Measurements from ENCODE around the gene RFTN1.

RFTN1 gene

DNA sequence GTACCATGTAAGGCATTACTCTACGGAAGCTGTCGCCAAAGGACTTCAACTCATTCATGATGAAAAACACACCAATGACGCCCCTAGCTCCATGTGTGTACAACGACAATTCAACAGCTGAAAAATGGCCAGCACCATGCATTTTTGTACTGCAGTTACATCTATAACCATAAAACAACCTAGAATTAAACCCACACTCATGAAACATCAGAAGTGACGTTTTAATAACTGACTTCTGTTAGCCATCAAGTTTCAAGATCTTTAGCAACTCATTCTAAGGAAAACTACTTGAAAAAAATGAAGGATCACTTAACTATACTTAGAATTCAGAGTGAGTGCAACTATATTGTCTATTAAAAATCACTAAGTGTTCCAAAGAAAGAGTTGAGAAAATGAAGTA lies 84.9 kb downstream of the RFTN1 start:
- no peak for DNase-seq

DNA sequence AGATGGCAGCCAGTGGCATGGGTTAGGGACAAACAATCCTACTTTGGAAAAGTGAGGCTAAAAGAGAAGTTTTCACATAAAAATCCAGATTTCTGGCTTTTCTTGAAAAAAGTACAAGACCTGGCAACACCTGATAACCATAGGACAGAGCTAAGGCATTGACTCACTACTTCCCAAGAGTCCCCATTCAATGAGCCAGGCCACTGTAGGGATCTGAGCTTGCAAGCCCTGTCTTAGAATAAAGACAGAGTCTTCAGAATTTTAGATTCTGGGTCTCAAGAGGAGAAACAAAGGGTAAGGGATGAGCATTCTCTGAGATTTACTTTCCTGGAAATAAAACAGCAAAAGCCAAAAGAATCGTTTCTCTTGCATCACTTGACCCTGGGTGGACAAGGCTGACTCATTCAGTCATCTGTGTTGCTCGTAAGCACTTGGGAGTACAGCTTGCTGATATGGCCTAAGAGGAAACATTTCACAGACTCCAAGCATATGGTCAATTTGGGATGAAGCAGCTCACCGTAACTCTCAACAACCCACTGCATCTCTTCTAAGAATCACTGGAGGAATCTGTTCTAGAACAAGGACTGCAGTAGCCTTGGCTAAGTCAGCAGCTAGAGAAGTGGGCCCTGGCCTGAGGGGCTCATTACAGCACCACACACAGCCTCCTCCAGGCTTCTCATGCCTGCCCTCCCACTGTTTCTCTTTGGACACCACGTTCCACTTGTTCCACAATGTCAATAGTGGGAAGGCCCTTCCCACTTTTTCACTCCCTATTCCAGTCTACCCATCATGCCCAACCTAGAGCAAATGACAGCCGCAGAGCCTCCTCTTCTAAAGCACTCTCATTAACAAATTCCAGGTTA lies 86.2 kb downstream of the RFTN1 start:
- no peak for DNase-seq

DNA sequence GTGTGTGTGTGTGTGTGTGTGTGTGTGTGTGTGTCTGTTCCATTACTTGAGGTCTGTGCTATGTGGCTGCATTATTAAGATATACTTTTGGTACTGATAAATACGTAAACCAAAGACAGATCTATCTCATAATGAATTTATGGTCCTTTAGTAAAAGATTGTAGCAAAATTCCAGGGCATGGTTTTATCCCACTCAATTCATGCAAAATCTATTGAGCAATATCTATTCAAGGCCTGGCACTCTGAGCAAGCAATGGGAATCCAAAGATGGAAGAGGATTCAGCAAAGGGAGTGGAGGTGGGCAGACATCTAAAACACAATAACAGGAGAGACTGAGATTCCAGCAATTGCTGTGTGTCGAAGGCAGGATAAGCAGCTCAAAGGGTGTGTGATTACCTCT lies 86.8 kb downstream of the RFTN1 start:
- no peak for DNase-seq

DNA sequence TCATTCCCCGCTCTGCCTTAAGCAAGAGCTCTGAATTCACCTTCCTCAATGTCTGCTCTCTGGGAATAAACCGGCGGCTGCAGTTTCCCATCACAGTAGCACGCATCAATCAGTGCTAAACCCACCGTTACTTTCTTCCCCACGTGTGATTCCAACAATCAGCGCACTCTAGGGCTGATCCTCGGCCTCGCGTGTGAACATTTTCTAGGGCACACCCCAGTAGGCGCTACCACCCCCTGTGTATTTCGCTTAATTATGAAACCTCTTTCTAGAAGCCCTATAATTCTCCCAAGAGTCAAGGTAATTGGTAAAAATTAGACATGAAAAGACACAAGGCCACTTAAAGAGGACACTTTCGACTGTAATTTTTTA lies 87.5 kb downstream of the RFTN1 start:
- DNase-seq: no peak

DNA sequence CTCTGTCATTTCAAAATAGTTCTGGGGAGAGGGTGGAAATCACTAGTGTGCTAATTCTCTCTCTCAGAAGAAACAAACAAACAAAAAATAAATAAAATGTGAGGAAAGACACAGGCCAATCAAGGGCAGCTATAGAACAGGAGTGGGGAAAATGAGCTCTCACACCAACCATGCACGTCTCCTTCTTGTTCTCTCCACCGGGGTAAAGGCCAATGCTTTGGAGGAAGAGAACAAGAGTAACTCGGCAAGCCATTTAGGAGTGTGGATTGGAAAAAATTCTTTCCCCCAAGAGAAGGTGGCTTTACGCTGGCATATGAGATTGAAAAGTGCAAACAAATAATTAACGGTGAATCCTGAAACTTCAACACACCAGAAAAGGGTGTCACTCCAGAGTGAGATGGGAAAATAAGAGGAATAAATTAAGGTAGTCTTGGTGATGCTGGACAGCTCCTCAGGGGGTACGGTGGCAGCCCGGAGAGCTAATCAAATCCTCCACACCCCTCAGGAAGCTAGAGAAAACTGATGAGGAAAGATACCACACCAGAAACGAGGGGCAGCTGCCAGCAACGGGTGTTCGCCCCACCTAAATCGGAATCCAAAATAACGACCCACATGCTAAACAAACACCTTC lies 88.0 kb downstream of the RFTN1 start:
- DNase-seq: no peak

DNA sequence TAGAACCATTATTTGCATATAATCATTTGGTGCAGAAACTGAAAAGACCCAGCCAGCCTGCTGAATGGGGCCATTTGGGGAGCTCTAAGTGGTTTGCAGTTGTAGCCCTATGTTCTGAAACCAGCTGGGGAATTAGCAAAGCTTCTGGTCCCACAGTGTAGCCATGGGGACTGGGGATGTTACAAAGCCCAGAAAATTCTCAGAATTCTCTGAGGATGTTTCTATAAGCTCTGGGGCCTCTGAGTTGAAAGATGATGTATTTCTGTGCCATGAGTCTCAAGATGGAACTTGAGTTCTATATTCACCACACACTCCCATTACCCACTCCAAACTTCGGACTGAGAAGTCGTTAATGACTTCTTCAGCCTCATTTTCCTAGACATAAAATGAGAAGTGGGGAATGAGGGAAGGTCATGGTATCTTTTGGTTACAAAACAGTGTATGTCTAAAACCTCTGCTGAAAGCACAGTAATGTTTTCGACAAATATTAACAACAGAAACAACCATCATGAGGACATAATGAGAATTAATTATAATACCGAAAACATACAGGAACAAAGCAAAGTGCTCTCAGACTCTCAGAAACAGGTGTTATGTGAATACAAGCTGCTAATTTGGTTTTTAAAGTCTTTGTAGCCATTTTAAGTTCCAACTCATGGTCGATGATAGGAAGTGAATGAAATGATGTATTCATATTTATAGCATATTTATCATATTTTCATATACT lies 89.4 kb downstream of the RFTN1 start:
- DNase-seq: no peak

DNA sequence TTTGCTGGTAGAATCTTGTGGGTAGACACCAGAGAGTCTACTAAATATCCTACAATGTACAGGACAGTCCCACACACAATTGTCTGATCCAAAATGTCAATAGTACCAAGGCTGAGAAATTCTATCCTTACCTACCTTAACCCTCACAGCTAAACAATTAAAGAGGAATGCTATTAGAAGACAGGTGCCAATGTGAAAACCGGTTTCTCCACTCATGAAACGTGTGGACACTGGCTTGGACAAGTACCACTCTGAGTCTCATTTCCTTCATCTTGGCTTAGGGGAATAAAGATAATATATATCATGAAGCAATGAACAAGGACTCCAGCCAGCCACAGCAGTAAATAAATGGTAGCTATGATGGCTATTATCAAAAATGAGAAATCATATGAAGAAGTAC lies 90.2 kb downstream of the RFTN1 start:
- DNase-seq: no peak

DNA sequence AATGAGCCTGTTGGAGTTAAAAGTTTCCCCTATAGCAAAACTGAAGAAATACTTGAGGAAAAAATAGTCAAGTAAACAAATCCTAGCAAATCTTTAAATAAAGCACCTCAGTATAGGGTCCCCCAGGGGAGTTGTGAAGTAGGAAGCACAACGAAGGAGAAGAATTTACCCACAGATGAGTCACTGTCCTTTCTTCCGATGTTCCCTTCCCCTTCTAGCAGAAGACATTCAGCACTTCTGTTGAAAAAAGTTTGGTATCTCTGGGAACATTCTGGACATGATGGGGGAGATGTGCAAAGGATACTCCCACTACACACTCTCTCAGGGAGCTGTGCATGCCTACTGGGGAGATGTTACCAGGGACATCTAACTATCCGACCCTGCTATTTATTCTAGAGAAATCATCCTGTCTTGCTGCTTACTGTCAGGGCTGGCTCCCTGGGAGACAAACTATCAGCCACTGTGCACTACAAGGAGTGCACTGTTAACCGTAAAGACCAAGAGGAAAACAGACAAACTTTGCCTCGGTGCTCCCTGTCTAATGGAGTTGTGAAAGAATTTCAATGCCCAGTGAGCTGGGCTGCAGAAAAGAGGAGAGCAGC lies 93.8 kb downstream of the RFTN1 start:
- DNase-seq: no peak

DNA sequence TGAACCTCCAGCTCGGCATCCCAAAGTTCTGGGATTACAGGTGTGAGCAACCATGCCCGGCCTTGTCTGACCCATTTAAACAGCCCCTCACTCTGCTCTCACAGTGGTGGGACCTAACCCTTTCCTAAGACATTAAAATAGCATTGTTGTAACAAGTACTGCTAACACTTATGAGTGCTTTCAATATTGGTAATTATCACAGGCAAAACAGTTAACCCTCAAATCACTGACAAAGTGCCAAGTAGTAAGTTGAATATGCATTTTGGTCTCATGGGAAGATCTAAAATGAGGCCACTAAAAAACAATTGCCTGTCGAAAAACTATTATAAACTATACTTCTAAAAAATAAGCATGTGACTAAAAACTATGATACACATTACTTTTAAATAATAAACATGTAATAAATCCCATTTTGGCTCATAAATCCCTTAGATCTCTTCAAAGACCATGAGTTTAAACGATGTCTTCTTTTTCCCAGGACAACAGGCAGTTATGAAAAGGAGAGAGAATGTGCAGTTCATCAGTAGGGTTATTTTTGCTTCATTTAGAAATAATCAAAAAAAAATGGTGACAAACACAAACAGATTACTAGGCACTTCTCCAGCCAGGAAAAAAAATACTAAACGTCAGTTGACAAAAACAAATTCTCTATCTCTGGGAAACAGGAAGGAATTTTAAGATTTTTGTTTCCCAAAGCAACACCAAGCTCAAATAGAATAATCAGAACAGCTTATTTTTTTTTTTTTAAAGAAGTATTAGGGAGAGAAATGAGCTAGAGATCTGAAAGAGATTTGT lies 95.4 kb downstream of the RFTN1 start:
- DNase-seq: no peak

DNA sequence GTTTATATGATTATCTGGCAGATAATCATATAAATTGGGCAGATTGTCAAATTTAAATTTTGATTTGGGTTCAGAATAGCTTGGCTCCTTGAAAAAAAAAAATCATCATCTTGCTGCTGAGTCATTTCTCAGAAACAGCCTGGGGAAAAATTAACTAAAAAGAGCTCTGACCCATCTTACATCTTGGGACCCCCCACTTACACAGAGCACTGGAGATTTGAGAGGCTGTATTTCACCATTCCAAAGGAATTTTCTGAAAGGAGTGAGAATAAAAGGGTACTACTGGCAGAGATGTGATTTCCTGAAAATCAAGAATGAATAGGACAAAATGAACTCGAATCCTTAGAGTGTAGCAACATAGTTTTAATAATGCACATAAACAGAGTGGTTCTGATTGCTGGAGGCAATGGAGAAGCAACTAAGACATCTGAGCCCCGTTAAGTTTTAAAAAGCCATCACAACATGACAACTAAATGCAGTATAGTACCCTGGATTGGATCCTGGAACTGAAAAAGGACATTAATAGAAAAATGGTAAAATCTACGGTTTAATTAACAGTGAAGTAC lies 97.5 kb downstream of the RFTN1 start:
- DNase-seq: no peak

DNA sequence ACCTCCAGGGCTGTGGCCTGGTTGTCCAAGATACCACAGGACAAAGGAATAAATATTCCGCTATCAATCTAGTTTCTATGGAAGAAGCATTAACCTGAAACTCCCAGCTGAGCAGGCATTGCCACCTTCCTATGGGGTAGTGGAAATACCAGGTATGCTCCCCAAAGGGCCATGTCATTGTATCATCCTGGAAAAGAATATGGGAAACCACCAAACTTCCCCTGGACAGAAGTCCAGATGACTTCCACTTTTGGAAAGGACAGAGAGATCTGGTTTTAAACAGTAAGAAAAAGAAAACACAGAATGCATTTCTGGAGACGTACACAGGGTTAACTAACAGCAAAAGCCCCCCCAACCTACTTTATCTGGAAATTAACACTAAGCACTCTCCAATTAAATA lies 100.2 kb downstream of the RFTN1 start:
- no peak for DNase-seq

DNA sequence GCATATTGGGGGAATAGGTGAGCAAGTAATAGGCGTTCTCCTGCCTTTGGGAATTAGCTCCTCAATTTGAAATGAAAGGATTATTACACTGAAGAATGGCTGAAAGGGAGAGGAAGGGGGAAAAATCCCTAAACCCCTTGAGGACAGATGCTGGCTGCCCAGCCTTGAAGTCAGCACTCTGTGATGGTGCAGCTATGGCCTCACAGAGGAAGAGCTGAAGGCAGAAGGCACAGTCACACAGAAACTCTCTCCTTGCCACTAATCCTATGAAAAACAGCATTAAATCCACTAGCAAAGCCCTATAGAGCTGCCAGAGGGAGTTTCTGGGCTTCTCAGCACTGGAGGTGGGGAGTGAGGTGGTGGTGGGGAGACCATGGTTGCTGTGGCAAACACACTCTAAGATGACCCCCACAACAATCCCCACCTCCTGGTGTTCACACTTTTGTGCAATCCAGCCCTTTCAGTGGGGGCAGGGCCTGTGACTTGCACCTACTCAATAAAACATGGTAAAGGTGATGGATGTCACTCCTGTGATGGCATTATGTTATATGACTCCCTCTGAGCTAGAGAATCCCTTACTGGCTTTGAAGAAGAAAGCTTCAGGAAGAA lies 101.2 kb downstream of the RFTN1 start:
- no peak for DNase-seq

DNA sequence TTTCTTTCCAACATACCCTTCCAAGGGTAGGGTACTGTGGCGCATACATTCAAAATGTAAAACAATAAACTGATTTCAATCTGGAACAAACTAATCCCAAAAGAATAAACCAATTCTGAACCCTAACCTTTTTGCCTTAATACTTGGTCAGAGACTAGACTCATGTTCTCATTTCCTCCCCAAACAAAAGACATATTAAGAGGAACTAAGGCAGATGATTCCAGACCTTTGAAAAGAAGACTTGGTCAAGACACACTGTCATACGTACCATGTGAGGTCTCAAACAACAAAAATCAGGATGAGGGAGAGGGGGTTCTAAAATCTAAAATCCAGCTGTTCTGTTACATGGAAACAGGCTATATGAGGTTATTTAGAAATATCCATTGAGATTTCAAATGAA lies 102.1 kb downstream of the RFTN1 start:
- DNase-seq: no peak

DNA sequence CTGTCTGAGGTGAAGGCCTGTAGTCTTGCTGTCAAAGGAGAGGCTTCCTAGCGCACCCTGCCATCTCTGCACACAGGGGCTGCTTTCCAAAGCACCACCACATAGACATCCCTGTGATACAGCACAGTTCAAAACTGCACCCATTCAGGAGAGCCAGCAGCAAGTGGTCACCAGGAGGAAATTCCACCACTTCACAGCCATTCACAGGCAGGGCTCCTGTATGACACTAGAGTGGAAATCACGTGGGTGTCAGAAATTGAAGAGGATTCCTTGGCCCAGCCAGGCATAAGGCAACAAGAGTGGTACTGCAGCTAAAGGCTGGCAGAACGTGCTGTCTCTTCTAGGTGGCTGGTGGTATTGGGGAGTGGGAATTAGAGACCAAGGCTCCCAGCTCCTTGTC lies 102.8 kb downstream of the RFTN1 start:
- no peak for DNase-seq

DNA sequence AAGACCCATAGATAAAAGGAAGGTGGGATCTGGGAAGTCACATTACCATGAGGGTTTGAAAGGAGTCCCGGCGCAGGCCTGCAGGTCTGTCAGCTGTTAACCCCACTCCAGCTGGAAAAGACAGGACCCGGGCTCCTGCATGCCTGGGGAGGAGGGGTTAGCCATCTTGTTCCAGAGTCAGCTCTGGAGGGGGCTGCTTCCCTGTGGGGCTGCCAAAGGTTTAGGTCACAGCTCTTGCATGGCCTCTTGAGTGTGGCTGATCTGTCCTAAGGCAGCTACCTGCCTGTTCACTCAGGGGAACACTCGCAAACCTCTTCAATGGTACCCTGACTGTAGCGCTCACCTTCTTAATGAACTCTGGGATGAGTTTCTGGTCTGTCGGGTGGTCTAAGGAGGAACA lies 104.5 kb downstream of the RFTN1 start:
- DNase-seq: no peak

DNA sequence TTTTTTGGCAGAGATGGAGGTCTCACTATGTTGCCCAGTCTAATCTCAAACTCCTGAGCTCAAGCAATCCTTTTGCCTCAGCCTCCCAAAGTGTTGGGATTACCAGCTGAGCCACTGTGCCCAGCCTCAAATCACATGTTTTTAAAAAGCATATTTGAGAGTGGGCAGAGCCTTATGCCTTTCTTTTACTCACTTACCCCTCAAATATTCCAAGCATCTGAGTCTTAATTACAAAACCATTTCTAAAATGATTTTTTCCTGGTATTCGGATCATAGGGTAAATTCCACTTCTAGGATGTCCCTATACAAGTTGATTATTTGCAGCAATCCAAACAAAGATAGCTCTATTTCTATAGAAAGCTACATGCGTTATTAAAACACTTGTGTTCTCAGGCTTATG lies 106.1 kb downstream of the RFTN1 start:
- no peak for DNase-seq

DNA sequence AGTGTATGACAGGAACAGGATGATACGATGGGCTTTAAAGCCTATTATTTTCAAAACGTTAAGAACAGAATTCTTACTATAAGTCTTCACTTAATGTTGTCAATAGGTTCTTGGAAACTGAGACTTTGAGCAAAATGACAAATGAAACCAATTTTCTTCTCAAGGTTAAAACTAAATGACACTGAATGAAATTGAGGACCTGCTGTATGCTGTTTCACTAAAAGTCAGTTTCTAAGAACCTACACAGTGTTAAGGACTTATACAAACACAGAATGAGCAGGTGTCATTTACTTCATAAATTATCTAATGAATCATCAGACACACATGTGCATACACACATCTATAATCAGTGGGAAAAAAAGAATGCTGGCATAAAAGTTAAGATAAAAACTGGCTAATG lies 106.9 kb downstream of the RFTN1 start:
- DNase-seq: peak in 1 of 5 donors; percentile 16

DNA sequence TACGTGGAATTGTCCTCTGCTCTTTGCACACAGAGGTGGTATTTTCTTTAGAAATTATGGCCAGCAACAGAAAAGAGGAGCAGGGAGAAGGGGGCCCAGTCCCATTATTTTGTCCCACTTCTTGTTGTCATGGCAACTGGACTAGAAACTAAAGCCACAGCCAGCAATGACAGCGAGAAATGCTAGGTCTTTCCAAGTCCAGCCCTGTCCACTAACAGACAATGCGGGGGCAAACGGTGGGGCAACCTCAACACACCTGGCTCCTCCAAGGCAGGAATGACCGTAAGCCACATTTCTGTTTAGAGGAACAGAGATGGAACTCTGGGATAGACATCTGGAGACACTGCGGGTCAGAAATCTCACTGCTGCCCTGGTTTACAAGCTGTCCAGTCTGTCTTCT lies 107.3 kb downstream of the RFTN1 start:
- no peak for DNase-seq

DNA sequence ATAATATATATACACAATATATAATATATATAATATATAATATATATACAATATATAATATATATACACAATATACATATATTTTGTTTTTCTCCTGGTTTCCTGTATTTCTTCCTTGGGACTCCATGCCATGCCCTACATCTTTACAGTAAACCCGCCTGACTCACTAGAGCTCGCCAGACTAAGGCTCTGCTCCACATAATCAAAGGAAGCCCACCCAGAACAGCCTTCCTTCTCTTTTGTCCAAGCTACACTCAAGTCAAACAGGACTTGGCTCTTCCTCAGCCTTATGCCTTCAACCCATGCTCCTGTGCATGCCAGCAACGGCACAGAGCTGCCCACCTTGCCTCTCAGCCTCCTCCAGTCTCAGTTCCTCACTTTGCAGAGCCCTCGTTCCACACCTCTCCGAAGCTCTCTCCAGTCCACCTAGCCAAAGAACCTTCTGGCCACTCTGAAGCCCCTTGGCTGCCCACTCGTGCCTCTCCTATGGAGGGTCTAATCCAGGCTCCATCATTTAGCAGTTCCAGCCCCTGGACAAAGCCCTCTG lies 109.1 kb downstream of the RFTN1 start:
- DNase-seq: no peak

DNA sequence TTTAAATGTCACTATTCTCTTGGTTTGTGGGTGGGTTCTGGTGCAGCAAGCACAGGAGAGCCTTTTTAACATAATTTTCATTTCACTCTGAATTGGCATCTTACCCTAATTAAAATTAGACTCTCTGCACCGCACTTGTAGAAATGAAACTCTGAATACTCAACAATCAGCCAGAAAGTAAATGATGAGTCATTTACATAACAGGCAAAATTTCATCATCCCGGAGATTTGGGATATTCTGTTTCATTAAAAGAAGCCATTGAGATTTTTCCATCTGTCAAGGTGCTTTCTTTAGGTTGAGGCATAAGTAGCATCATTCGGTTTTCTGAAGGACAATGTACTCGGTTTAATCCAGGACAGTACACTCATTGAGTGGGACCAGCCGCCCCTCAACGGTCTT lies 111.0 kb downstream of the RFTN1 start:
- no peak for DNase-seq

DNA sequence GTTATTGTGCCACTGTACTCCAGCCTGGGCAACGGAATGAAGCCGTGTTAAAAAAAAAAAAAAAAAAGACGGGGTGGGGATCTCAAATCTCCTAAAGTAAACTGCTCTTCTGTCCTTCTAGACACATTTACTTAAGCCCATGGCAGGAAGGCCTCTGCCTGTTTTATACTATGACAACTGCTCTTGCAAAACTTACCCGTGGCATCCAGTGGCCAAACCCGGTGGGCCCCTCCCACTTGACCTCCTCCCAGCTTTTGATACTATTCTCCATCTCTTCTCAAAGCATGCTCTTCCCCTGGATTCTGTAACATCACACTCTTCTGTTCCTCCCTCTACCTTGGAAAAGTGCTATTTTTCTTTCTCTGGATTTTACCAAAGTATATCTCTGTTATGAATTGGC lies 112.2 kb downstream of the RFTN1 start:
- DNase-seq: no peak
